Measurements from ENCODE around the gene RAPH1. TPM values are rescaled to one million over a fixed set of nuclear protein-coding genes. Genes with fewer than 3 reads are reported as not detected.
"Not testable (repeated sequence)": the region's sequence is repeated elsewhere in the genome, so short reads cannot be mapped to it uniquely, and the experiment has no call there.

The RAPH1 gene
- total RNA-seq, 1 donor from 2014 or later, result 20.6 TPM

DNA sequence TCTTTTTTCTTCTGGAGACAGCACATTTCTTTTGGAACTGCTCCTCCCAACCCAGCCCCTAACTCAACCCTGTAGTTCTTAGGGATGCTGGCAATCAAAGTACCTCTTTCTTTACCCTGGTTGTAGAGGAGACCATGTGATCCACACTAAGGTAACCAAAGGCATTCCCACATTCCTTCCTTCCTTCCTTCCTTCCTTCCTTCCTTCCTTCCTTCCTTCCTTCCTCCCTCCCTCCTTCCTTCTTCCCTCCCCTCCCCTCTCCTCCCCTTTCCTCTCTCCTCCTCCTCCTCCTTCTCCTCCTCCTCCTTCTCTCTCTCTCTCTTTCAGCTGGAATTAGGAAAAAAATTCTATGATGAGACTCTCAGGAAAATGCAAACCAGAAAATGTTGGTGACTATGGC lies 13.8 kb upstream of the RAPH1 start:
- DNase-seq (ENCODE audit: low spot score), result no peak
- intact Hi-C loops (cut with DNase I), result no loop called here

DNA sequence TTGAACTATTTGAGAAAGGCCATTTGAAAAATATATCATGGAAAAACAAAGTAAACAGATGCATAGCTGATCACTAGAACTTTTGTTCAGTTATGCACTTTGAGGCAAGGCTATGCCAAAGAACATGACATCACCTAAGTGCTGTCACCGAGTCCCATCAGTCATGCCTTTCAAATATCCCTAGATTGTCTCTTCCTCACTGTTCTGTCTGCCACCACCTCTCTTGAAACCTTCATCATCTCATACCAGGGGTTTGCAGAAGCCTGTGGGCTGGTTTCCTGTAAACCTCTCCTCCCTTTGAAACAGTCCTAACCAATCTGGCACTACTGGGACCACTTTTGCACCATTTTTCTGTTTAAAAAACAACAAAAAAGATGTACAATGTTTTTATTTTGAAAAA lies 12.3 kb upstream of the RAPH1 start:
- intact Hi-C loops (cut with DNase I), result no loop called here
- DNase-seq (ENCODE audit: low spot score), result no peak

DNA sequence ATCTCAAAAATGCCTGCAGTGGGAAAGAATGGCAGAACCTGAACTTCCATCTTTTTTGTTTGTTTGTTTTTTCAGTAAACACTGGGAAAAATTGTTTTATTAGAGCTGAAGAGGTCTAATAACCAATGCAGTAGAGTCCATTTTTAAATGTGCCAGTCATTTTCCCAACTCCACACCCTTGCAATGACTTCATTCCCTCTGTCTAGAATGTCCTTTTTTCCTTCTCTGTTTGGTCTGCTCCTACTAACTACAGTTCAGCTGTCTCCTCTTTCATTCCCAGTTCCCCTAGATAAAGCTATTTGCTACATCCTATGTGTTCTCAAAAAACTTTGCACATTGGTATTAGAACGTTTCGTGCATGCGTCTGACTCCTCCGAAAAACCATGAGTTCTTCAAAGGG lies 9.3 kb upstream of the RAPH1 start:
- intact Hi-C loops (cut with DNase I), result no loop called here
- DNase-seq (ENCODE audit: low spot score), result no peak

DNA sequence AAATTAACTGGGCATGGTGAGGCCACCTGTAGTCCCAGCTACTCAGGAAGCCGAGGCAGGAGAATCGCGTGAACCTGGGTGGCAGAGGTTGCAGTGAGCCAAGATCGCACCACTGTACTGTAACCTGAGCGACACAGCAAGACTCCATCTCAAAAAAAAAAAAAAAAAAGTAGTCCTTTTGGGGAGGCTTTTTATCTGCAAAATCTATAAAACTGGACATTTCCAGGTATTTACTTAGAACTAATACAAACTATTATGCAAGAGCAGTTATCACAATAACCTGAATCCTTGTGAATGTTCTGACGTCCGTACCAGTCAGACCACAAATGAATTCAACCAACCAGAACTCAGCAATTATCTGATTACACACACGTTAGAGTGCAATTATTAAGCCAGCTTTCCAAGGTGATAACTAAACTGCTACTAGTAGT lies 8.8 kb upstream of the RAPH1 start:
- no peak for DNase-seq (ENCODE audit: low spot score)
- intact Hi-C loops (cut with DNase I), result no loop called here

DNA sequence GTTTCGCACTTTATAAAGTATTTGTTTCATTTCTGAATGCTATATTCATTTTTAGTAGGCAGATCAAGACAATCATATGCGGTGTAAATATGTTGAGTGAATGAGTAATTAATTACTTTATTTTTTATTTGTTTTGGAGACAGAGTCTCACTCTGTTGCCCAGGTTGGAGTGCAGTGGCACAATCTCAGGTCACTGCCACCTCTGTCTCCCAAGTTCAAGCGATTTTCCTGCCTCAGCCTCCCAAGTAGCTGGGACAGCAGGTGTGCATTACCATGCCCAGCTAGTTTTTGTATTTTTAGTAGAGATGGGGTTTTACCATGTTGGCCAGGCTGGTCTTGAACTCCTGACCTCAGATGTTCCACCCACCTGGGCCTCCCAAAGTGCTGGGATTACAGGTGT lies 5.5 kb upstream of the RAPH1 start:
- intact Hi-C loops (cut with DNase I); DNase-seq (ENCODE audit: low spot score): not testable (repeated sequence)

DNA sequence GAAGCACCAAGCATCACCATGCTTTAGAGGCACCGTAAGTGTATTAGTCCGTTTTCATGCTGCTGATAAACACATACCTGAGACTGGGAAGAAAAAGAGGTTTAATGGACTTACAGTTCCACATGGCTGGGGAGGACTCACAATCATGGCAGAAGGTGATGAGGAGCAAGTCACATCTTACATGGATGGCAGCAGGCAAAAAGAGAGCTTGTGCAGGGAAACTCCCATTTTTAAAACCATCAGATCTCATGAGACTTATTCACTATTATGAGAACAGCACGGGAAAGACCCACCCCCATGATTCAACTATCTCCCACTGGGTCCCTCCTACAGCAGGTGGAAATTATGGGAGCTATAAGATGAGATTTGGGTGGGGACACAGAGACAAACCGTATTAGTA lies 3.1 kb upstream of the RAPH1 start:
- intact Hi-C loops (cut with DNase I), result loop anchor here (5.0 to 10.0 kb wide), 2 partner anchors 109 to 247 kb away; no protein-coding TSS in a partner anchor
- not testable (repeated sequence) for DNase-seq (ENCODE audit: low spot score)

DNA sequence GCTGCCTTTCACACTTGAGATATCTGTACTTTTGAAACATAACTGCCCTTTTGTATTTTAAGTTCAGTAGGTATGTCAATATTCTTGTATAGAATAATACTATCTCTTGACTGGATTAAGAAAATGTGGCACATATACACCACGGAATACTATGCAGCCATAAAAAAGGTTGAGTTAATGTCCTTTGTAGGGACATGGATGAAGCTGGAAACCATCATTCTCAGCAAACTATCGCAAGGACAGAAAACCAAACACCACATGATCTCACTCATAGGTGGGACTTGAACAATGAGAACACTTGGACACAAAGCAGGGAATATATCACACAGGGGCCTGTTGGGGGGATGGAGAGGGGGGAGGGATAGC lies 1.5 kb upstream of the RAPH1 start:
- intact Hi-C loops (cut with DNase I), result loop anchor here (5.0 to 10.0 kb wide), 2 partner anchors 111 to 248 kb away; no protein-coding TSS in a partner anchor
- not testable (repeated sequence) for DNase-seq (ENCODE audit: low spot score)

DNA sequence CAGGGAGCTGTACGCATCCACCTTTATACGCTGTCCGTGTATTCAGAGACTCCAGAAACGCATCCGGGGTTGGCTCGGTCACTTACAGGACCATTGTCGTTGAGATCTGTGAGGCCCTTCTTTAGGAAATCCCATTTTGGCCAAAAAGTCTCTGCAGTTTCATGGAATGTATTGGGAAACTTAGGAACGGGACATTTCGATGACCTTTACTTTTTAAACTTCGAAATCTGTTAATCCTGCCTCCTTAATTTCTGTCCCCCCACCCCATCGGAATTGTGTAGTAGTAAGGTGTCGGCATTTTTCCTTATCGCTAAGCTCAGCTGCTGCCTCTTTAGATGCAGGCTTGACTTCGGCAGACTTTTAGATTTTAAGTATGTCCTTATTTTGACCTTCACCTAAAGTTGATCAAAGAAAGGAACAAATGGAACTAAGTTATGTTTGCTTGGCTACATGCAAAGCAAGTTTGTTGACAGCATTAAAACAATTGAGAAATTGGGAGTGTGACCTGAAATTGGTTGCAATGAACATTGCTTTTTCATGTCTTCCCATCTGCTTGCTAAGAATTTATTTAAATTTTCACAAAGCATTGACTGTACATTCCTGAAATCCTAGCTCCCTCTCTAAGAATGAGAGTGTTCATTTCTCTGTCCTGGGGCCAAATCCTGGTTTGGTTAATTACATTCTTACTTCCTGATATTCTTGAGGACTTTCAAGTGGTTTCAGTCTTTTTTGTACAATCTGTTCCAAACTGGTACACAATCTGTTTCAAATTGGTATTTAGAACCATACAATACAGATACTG lies 884 bp upstream of the RAPH1 start:
- intact Hi-C loops (cut with DNase I), result loop anchor here (1.0 to 10.0 kb wide), 4 partner anchors 111 to 279 kb away; no protein-coding TSS in a partner anchor
- no peak for DNase-seq (ENCODE audit: low spot score)

DNA sequence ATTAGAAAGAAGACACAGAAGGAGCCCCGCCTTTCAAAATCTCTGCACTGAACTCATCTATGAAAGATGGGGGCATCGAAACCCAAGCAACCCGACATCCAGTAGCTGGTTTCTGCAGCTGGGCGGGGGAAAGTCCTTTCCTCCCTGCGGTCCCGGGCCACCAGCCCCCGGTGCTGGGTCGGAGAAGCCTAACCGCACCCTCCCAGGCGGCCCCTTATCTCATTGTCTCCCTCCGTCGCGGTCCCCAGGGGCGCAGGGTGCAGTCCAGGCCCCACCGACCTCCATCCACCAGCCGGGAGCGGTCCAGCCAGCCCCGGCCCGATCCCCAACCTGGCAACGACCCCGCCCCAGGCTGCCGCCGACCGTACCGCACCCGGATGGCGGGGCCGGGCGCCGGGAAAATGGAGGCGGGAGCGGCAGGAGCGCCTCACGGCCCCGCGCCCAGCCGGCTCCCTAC lies 452 bp downstream of the RAPH1 start:
- intact Hi-C loops (cut with DNase I), result loop anchor here (1.0 to 10.0 kb wide), 4 partner anchors 113 to 281 kb away; no protein-coding TSS in a partner anchor

DNA sequence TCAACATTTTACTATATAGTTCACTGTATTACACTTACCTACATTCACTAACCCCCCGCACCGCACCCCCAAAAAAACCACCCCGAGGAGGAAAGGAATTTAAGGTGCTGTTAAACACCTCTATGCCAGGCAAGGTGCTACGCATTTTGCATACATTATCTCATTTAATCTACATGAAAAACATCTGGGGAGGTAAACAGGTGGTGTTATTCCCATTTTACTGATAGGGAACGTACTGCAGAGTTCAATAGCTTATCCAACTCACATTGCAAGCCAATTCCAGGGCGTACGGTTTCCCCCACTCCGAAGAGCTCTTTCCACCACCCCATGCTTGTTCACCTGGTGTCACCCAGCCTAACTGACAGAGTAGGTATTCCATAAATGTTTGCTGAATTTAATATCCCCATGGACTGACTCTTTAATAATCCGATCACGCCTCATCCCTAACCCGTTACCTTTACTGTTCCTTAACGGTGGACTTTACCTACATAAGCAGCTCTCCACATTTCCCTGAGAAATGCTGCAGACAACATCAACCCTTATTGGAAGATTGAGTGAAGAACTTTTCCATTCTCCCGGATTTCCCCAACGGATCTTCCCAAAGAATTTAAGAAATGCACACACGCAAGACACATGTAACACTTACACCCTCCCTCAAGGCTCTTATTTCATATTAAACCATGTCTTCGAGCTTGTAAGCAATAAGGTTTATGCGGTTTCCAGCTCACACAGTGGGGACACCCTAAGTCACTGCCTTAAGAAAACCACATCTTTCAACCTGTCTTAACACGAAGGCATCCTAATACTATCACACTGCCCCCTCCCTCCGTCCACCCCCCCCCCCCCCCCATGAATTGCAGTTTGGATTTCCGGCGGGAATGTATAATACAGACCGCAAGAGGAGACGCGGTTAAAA lies 1.2 kb downstream of the RAPH1 start:
- intact Hi-C loops (cut with DNase I), result loop anchor here (2.0 to 10.0 kb wide), 2 partner anchors 151 to 251 kb away; no protein-coding TSS in a partner anchor
- DNase-seq (ENCODE audit: low spot score), result no peak

More for the DNA sequence above, 452 bp downstream of the RAPH1 start:
- no peak for DNase-seq (ENCODE audit: low spot score)

DNA sequence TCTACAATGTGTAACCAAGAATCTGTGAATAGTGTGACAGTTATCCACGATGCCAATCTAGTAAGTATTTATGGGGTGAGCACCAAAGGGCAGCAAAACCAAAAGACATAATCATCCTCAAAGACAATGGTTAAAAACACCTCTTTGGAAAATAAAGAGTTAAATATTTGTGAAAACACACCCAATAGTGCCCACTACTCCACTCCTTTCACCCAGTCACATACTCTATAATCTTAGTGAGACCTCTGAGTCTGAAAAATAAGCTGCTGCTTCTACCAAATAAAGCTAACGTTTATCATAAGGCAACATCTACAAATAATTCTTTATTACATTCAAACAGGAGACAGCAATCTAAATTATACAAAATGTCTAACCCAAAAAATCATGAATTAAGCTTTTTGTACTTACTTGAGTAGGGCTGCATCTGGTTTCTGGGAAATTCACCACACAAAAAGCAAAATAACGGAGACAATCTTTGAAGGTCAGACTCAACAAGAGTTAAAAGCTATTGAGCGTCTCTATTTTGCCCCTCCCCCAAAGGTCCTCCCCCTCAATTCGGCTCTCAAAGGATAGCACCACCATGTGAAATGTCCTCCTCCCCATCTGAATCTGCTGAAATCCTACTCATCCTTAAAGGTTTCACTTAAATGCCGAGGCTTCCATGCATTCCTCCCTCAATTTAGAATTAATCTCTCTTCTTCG lies 2.0 kb downstream of the RAPH1 start:
- no peak for DNase-seq (ENCODE audit: low spot score)
- intact Hi-C loops (cut with DNase I), result loop anchor here (10.0 kb wide), 1 partner anchor 252 kb away; no protein-coding TSS in a partner anchor

DNA sequence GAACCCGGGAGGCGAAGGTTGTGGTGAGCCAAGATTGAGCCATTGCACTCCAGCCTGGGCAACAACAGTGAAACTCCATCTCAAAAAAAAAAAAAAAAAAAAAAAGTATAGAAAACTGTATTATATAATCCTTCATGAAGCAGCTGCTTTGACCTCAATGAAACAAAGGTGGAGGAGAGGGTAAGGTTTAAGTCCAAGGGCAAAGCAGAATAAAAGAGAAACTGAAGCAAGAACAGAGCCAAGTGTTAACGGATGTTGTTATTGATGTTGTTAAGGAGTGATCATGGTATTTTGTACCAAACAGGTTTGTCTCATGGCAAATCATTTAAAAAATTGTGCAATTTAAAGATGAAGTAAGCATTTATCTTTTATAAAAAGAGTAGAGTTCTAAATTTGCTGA lies 7.4 kb downstream of the RAPH1 start:
- no peak for DNase-seq (ENCODE audit: low spot score)
- intact Hi-C loops (cut with DNase I), result no loop called here

DNA sequence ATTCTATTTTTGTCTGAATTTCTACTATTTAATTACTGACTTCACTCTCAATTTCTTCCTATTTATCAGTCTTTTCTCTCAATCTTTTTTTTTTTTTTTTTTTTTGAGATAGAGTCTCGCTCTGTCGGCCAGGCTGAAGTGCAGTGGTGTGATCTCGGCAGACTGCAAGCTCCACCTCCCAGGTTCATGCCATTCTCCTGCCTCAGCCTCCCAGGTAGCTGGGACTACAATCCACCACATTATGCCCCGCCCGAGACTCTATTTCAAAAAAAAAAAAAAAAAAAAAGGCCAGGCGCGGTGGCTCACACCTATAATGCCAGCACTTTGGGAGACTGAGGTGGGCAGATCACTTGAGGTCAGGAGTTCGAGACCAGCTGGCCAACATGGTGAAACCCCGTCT lies 21.8 kb downstream of the RAPH1 start:
- DNase-seq (ENCODE audit: low spot score); intact Hi-C loops (cut with DNase I): not testable (repeated sequence)

DNA sequence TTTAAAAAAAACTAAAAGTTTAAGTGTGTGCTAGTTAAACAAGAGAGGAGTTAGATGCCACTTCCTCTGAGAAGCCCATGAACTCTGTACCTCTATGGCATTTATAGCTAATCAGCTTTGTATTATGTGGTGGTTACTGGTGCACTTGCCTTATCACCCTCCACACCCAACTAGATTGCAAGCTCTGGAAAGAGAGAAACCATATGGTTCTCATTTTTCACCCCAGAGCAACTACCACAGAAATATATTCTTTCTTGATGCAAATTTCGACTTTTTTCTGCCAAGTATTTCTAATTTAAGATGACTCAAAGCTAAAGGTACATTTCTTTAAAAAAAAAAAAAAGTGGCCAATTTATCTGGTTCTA lies 24.2 kb downstream of the RAPH1 start:
- DNase-seq (ENCODE audit: low spot score), result no peak
- intact Hi-C loops (cut with DNase I), result no loop called here

DNA sequence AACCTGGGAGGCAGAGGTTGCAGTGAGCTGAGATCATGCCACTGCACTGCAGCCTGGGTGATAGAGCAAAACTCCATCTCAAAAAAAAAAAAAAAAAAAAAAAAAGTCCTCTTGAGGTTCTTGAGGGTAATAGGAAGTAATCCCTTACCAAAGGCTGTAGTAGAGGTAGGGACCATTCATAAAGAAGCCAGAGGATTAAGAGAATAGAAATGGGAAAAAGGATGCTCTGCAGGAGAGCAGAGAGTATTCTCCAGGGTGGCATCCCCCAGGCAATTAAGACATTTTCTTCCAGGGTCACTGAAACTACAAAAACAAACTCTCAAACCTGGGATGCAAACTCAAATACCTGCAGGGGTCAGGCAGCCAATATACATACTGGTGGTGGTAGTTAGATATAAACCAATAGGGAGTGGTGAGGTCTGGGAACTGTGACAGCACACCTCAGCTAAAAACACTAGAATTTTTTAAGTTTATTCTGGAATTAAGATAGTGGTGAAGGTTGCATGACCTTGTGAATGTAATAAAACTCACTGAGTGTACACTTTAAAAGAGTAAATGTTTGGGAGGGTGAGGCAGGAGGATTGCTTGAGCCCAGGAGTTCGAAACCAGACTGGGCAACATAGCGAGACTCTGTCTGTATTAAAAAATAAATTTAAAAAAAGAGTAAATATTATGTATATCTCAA lies 24.7 kb downstream of the RAPH1 start:
- intact Hi-C loops (cut with DNase I), result no loop called here
- no peak for DNase-seq (ENCODE audit: low spot score)

DNA sequence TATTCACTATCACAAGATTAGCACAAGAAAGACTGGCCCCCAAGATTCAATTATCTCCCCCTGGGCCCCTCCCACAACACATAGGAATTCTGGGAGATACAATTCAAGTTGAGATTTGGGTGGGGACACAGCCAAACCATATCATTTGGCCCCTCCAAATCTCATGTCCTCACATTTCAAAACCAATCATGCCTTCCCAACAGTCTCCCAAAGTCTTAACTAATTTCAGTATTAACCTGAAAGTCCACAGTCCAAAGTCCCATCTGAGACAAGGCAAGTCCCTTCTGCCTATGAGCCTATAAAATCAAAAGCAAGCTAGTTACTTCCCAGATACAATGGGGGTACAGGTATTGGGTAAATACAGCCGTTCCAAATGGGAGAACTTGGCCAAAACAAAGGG lies 31.6 kb downstream of the RAPH1 start:
- intact Hi-C loops (cut with DNase I); DNase-seq (ENCODE audit: low spot score): not testable (repeated sequence)

DNA sequence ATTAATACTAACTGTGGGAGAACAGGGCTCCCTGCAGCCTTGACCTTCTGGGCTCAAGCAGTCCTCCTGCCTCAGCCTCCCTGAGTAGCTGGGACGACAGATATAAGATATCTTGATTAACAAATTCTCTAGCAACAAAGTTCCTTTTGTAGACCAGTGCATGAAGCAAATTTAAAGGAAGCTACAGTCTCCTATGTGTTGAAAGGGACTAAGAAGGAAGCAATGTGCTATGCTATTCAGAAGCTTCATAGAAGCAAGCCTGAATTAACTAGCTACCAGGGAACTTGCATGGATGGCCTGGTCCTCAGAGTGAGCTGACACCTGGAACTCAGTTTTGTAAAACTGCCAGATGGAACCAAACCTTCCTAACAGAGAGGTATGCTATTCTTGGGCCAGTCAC lies 33.2 kb downstream of the RAPH1 start:
- intact Hi-C loops (cut with DNase I), result no loop called here
- DNase-seq (ENCODE audit: low spot score), result no peak

DNA sequence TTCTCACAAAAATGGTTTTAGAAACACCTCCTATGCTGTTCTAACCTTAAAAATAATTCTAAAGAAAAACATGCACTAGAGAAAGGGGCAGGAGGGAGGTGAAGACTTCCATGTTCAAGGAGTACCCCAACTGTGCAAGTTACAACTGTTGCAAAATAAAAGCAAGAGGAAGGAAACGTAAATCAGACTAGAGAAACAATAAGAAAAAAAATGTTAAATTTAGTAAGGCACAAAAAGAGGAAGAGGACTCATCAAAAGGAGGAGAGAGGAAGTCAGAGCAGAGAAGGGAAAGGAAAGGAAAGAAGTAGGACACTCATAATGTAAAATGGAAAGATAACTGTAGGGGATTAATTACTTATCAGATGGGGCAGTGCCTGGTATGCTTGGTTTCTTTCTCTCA lies 34.1 kb downstream of the RAPH1 start:
- intact Hi-C loops (cut with DNase I), result no loop called here

DNA sequence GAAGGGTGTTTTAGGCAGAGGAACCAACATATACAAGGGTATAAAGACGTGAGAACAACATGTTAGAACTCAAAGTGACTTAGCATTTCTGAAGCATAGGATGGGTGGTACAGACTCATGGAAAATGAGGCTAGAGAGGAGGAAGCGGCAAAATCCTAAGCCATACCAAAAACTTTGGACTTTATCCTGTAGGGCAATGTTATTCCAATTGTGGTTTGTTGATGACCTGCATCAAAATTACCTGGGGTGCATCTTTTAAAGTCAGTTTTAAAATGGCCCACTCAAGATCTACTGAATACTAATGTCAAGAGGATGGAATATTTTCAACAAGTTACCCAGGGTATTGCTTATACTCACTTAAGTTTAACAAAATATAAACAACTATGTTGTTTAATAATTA lies 34.8 kb downstream of the RAPH1 start:
- intact Hi-C loops (cut with DNase I), result no loop called here
- DNase-seq (ENCODE audit: low spot score), result no peak

More for the DNA sequence above, 34.1 kb downstream of the RAPH1 start:
- DNase-seq (ENCODE audit: low spot score), result no peak

Measured in cardiac septum (tissue), 1 donor.